ENCODE results near the gene NKAIN4. TPM values are rescaled to one million over a fixed set of nuclear protein-coding genes. Genes with fewer than 3 reads are reported as not detected.

NKAIN4 gene
- total RNA-seq, 4 donors from 2014 or later: 0.79 TPM; not detected in 3

DNA sequence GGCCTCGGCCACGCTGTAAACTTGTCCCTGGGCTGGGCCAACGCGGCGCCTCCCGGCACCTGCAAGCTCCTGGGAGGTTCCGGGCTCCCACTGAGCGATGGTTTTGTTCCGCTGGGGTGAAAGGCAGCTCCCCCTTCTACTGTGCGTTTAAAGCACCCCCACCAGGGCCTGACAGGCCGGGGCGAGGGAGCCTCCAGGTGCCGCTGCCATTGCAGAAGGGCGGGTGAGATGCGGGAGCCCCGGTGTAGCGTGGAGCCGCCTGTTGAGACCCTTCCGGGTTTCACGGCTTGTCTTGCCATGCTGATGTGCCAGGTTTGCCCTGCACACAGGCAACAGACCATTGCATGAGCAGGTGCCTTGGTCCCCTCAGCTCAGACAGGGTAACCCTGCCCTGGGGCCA is 41.6 kb upstream of the NKAIN4 start:
- TF ChIP-seq EP300 (IDR thresholded peaks at IDR 0.05; ENCODE audit: low read depth) (no peak), POLR2A (IDR thresholded peaks at IDR 0.05) (no peak), POLR2AphosphoS5 (IDR thresholded peaks at IDR 0.05) (no peak)
- TF ChIP-seq, protein P1, sequence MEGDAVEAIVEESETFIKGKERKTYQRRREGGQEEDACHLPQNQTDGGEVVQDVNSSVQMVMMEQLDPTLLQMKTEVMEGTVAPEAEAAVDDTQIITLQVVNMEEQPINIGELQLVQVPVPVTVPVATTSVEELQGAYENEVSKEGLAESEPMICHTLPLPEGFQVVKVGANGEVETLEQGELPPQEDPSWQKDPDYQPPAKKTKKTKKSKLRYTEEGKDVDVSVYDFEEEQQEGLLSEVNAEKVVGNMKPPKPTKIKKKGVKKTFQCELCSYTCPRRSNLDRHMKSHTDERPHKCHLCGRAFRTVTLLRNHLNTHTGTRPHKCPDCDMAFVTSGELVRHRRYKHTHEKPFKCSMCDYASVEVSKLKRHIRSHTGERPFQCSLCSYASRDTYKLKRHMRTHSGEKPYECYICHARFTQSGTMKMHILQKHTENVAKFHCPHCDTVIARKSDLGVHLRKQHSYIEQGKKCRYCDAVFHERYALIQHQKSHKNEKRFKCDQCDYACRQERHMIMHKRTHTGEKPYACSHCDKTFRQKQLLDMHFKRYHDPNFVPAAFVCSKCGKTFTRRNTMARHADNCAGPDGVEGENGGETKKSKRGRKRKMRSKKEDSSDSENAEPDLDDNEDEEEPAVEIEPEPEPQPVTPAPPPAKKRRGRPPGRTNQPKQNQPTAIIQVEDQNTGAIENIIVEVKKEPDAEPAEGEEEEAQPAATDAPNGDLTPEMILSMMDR (IDR thresholded peaks at IDR 0.05): no peak
- in situ Hi-C loops (cut with MboI; ENCODE audit: low pct_ligation_motif_present in 1 of 4, low pct_unique_long_range_greater_than_20kb in 1 of 4, low sequenced_read_pairs in 3 of 4): no loop called here
- H3K4me1 ChIP-seq: peaks cover 0 to 2% (median 0%) of the 10 kb centered on the region in 4 donors
- H3K36me3 ChIP-seq: no peaks in the 10 kb centered on the region
- WGBS, 2 donors (ENCODE audit: low coverage in 1 of 2): 16% methylated on average over 17 of the region's 20 CpGs; no CpG with 5 or more reads in 1 of the 2 donors
- H3K27ac ChIP-seq: no peak overlapping the region
- no peak overlapping the region for H3K4me3 ChIP-seq
- no peaks in the 10 kb centered on the region for H3K9me3 ChIP-seq
- intact Hi-C loops (cut with DNase I; ENCODE audit: low total_unique reads): no loop called here
- no peak for DNase-seq
- peaks cover 78% of the 10 kb centered on the region for H3K27me3 ChIP-seq

DNA sequence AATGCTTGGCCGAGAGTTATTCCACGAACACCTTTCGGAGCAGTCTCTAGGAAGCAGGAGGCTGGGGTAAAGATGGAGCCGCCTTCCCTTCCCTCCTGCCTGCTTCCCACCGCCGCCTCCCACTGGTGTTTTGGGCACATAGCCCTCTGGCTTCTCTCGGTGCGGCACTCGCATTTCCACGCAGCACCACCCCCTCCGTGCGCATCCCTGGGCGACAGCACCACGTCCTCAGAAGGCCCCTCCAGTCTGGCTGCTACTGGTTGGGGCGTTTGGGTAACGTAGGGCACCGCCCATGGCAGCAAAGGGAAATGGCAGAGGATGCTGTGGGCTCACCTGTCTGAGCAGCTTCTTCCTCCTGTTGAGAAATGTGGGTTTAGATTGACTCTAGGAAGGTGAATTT is 41.2 kb upstream of the NKAIN4 start:
- no peak for TF ChIP-seq POLR2AphosphoS5 (IDR thresholded peaks at IDR 0.05)
- H3K36me3 ChIP-seq: no peaks in the 10 kb centered on the region
- peaks cover 74% of the 10 kb centered on the region for H3K27me3 ChIP-seq
- peaks cover 0 to 5% (median 0%) of the 10 kb centered on the region in 4 donors for H3K4me1 ChIP-seq
- no peak overlapping the region for H3K27ac ChIP-seq
- no peak overlapping the region for H3K4me3 ChIP-seq
- in situ Hi-C loops (cut with MboI; ENCODE audit: low pct_ligation_motif_present in 1 of 4, low pct_unique_long_range_greater_than_20kb in 1 of 4, low sequenced_read_pairs in 3 of 4) (no loop called here), intact Hi-C loops (cut with DNase I; ENCODE audit: low total_unique reads) (no loop called here)
- DNase-seq: no peak
- H3K9me3 ChIP-seq: no peaks in the 10 kb centered on the region
- 34% methylated on average over 17 of the region's 17 CpGs; no CpG with 5 or more reads in 1 of the 2 donors for WGBS, 2 donors (ENCODE audit: low coverage in 1 of 2)

- TF ChIP-seq POLR2AphosphoS5 (IDR thresholded peaks at IDR 0.05): no peak
- no peak for TF ChIP-seq EP300 (IDR thresholded peaks at IDR 0.05; ENCODE audit: low read depth)
- TF ChIP-seq, protein P1 (IDR thresholded peaks at IDR 0.05): no peak
- TF ChIP-seq POLR2A (IDR thresholded peaks at IDR 0.05): no peak
- H3K27me3 ChIP-seq: peaks cover 70% of the 10 kb centered on the region
These were observed 40.8 kb upstream of the NKAIN4 start for GRCh38 chr20:63295018-63295417.

DNA sequence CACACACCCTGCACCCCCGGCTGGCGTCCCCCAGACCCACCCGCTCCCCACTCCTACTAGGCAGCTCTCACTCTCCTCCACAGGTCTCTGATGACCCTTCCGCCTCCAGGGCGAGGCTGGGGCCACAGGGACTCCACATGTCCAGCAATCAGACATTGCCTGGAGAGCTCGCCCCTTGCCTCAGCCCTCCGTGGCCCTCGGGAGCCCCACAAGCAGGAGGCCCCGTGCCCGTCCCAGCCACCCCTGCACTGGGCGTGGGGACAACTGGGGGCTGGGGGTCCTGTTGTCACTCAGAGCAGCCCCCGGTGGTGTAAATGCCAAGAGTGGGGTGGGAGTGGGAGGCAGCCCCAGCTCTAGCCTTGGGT is 40.3 kb upstream of the NKAIN4 start:
- peaks cover 66% of the 10 kb centered on the region for H3K27me3 ChIP-seq

More at GRCh38 chr20:63295018-63295417, 40.8 kb upstream of the NKAIN4 start:
- in situ Hi-C loops (cut with MboI; ENCODE audit: low pct_ligation_motif_present in 1 of 4, low pct_unique_long_range_greater_than_20kb in 1 of 4, low sequenced_read_pairs in 3 of 4): no loop called here
- 29% methylated on average over 9 of the region's 19 CpGs; no CpG with 5 or more reads in 1 of the 2 donors for WGBS, 2 donors (ENCODE audit: low coverage in 1 of 2)
- DNase-seq: no peak
- H3K4me1 ChIP-seq: peaks cover 0 to 5% (median 0%) of the 10 kb centered on the region in 4 donors
- no peak overlapping the region for H3K4me3 ChIP-seq
- no peaks in the 10 kb centered on the region for H3K9me3 ChIP-seq
- no peak overlapping the region for H3K27ac ChIP-seq
- intact Hi-C loops (cut with DNase I; ENCODE audit: low total_unique reads): no loop called here
- no peaks in the 10 kb centered on the region for H3K36me3 ChIP-seq

More for the DNA sequence above, 40.3 kb upstream of the NKAIN4 start:
- no peaks in the 10 kb centered on the region for H3K36me3 ChIP-seq
- H3K27ac ChIP-seq: no peak overlapping the region
- no peak for DNase-seq
- peaks cover 0 to 5% (median 0%) of the 10 kb centered on the region in 4 donors for H3K4me1 ChIP-seq
- TF ChIP-seq, protein P1 (IDR thresholded peaks at IDR 0.05): no peak
- TF ChIP-seq POLR2AphosphoS5 (IDR thresholded peaks at IDR 0.05) (no peak), EP300 (IDR thresholded peaks at IDR 0.05; ENCODE audit: low read depth) (no peak), POLR2A (IDR thresholded peaks at IDR 0.05) (no peak)
- intact Hi-C loops (cut with DNase I; ENCODE audit: low total_unique reads): no loop called here
- WGBS, 2 donors (ENCODE audit: low coverage in 1 of 2): 85% methylated on average over 5 of the region's 12 CpGs; no CpG with 5 or more reads in 1 of the 2 donors
- in situ Hi-C loops (cut with MboI; ENCODE audit: low pct_ligation_motif_present in 1 of 4, low pct_unique_long_range_greater_than_20kb in 1 of 4, low sequenced_read_pairs in 3 of 4): no loop called here
- H3K4me3 ChIP-seq: no peak overlapping the region
- H3K9me3 ChIP-seq: no peaks in the 10 kb centered on the region

All from transverse colon (tissue), 4 donors.